ENCODE measurements around the gene ALPK3.

The ALPK3 gene

DNA sequence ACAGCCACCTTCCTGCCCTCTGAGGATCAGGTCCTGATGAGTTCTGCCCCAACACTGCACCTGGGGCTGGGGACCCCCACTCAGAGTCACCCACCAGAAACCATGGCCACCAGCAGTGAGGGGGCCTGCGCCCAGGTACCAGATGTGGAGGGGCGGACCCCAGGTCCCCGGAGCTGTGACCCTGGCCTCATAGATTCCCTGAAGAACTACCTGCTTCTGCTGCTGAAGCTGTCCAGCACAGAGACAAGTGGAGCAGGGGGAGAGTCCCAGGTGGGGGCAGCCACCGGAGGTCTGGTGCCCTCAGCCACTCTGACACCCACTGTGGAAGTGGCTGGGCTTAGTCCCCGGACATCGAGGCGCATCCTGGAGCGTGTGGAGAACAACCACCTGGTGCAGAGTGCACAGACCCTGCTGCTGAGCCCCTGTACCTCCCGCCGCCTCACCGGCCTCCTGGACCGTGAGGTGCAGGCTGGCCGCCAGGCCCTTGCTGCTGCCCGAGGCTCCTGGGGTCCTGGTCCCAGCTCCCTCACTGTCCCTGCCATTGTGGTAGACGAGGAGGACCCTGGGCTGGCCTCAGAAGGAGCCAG is 40.4 kb downstream of the ALPK3 start:
- H3K9ac ChIP-seq (ENCODE audit: low read length), result no peak overlapping the region
- H3K27me3 ChIP-seq (ENCODE audit: control insufficient read depth, insufficient read depth, low read length), result no peaks in the 10 kb centered on the region
- H3K27ac ChIP-seq (ENCODE audit: low read length), result no peak overlapping the region
- H3K36me3 ChIP-seq (ENCODE audit: control insufficient read depth, low read depth, low read length), result no peaks in the 10 kb centered on the region
- no peaks in the 10 kb centered on the region for H3K4me1 ChIP-seq (ENCODE audit: control insufficient read depth, low read depth, low read length)
- no peak overlapping the region for H3K4me3 ChIP-seq (ENCODE audit: low read length)
- no peaks in the 10 kb centered on the region for H3K9me3 ChIP-seq (ENCODE audit: control insufficient read depth, low read depth, low read length)

DNA sequence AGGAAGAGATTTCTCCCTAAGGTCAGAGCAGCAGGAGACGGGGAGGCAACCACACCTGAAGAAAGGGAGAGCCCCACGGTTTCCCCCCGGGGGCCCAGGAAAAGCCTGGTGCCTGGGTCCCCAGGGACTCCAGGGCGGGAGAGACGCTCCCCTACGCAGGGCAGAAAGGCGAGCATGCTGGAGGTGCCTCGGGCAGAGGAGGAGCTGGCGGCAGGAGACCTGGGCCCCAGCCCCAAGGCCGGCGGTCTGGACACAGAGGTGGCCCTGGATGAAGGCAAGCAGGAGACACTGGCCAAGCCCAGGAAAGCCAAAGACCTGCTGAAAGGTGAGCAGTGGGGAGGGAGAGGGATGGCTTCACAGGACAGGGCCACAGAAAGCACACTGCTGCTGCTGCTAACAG is 41.1 kb downstream of the ALPK3 start:
- no peaks in the 10 kb centered on the region for H3K36me3 ChIP-seq (ENCODE audit: control insufficient read depth, low read depth, low read length)
- H3K27me3 ChIP-seq (ENCODE audit: control insufficient read depth, insufficient read depth, low read length), result no peaks in the 10 kb centered on the region
- no peaks in the 10 kb centered on the region for H3K4me1 ChIP-seq (ENCODE audit: control insufficient read depth, low read depth, low read length)
- no peak overlapping the region for H3K9ac ChIP-seq (ENCODE audit: low read length)
- H3K27ac ChIP-seq (ENCODE audit: low read length), result no peak overlapping the region
- H3K9me3 ChIP-seq (ENCODE audit: control insufficient read depth, low read depth, low read length), result no peaks in the 10 kb centered on the region
- H3K4me3 ChIP-seq (ENCODE audit: low read length), result no peak overlapping the region

DNA sequence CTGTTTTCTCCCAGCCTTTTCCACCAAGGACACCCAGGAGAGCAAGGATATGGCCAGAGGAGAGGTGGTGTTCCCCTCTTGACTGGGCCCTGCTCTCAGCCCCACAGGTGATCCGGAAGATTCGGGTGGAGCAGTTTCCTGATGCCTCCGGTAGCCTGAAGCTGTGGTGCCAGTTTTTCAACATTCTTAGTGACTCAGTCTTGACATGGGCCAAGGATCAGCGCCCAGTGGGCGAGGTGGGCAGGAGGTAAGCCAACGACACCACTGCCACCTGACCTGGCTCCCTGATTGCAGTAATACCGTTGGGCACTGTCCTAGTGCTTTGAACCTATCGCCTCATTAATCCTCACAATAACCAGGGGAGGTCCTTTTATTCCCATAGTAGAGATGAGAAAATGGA is 42.0 kb downstream of the ALPK3 start:
- Histone ChIP-seq H3K9ac (ENCODE audit: low read length) (no peak overlapping the region), H3K4me3 (ENCODE audit: low read length) (no peak overlapping the region), H3K36me3 (ENCODE audit: control insufficient read depth, low read depth, low read length) (no peaks in the 10 kb centered on the region), H3K27me3 (ENCODE audit: control insufficient read depth, insufficient read depth, low read length) (no peaks in the 10 kb centered on the region), H3K9me3 (ENCODE audit: control insufficient read depth, low read depth, low read length) (no peaks in the 10 kb centered on the region), H3K4me1 (ENCODE audit: control insufficient read depth, low read depth, low read length) (no peaks in the 10 kb centered on the region), H3K27ac (ENCODE audit: low read length) (no peak overlapping the region)

DNA sequence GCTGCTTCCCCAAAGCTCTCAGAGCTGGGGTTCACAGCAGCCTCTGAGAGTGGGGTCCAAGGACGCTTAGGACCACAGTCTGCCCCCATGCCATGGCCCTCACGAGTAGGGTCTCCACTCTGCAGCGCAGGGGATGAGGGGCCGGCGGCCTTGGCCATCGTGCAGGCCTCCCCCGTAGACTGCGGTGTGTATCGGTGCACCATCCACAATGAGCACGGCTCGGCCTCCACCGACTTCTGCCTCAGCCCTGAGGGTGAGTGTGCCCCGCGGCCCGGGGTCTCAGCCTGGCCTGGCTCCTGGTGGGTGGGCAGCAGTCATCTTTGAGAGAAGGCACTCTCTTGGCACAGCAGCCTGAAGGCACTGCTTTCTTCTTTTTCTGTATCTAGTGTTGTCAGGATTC is 42.5 kb downstream of the ALPK3 start:
- Histone ChIP-seq H3K9ac (ENCODE audit: low read length) (no peak overlapping the region), H3K27ac (ENCODE audit: low read length) (no peak overlapping the region)

DNA sequence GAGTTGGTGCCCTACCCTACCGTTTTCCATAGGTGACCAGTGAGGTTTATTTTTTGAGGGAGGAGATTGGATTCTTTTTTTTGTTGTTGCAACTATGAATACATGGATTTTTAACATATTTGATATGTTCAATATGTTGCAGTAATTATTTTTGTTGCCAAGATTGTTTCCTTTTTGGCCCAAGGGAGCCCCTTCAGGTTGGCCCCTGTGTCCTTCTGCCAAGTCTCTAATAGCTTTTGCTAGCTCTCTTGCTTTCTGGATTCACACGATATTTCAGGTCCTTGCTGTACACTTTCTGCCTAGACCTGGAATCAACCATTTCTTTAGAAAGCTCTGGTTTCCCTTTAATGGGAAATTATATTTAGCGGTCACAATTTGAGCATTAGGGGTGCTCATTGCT is 44.6 kb downstream of the ALPK3 start:
- no peak overlapping the region for H3K4me3 ChIP-seq (ENCODE audit: low read length)
- H3K9ac ChIP-seq (ENCODE audit: low read length), result no peak overlapping the region
- no peaks in the 10 kb centered on the region for H3K36me3 ChIP-seq (ENCODE audit: control insufficient read depth, low read depth, low read length)
- no peaks in the 10 kb centered on the region for H3K4me1 ChIP-seq (ENCODE audit: control insufficient read depth, low read depth, low read length)
- H3K27me3 ChIP-seq (ENCODE audit: control insufficient read depth, insufficient read depth, low read length), result no peaks in the 10 kb centered on the region
- no peak overlapping the region for H3K27ac ChIP-seq (ENCODE audit: low read length)
- no peaks in the 10 kb centered on the region for H3K9me3 ChIP-seq (ENCODE audit: control insufficient read depth, low read depth, low read length)

More for the DNA sequence above, 42.5 kb downstream of the ALPK3 start:
- Histone ChIP-seq H3K9me3 (ENCODE audit: control insufficient read depth, low read depth, low read length) (no peaks in the 10 kb centered on the region), H3K27me3 (ENCODE audit: control insufficient read depth, insufficient read depth, low read length) (no peaks in the 10 kb centered on the region), H3K4me1 (ENCODE audit: control insufficient read depth, low read depth, low read length) (no peaks in the 10 kb centered on the region), H3K4me3 (ENCODE audit: low read length) (no peak overlapping the region), H3K36me3 (ENCODE audit: control insufficient read depth, low read depth, low read length) (no peaks in the 10 kb centered on the region)

DNA sequence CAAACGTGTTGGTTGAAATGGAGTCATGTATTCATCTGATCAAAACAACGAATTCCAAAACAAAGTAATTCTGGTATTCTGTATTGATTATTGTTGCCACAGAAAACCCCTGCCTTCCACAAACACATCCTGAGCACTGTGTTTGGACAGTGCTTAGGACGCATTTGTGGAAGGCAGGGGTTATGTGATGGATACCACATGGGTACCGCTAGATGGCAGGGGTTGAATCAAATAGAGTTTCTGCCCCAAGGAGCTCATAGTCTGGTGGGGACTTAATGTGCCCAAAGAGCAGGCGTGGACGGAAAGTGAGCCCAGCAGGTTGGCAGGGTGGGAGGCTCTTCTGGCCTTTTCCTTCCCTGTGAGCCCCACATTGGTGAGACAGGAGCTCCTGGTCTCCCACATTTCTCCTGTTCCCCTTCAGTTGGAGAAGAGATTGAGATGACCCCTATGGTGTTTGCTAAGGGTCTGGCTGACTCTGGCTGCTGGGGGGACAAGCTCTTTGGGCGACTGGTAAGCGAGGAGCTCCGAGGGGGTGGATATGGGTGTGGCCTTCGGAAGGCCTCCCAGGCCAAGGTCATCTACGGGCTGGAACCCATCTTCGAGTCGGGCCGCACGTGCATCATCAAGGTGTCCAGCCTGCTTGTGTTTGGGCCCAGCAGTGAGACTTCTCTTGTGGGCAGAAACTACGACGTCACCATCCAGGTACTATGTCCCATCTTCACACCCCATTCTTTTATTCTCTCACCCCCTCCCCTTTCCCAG is 45.2 kb downstream of the ALPK3 start:
- H3K27me3 ChIP-seq (ENCODE audit: control insufficient read depth, insufficient read depth, low read length), result no peaks in the 10 kb centered on the region
- no peak overlapping the region for H3K4me3 ChIP-seq (ENCODE audit: low read length)
- no peaks in the 10 kb centered on the region for H3K9me3 ChIP-seq (ENCODE audit: control insufficient read depth, low read depth, low read length)
- H3K36me3 ChIP-seq (ENCODE audit: control insufficient read depth, low read depth, low read length), result no peaks in the 10 kb centered on the region
- no peaks in the 10 kb centered on the region for H3K4me1 ChIP-seq (ENCODE audit: control insufficient read depth, low read depth, low read length)
- H3K9ac ChIP-seq (ENCODE audit: low read length), result no peak overlapping the region
- H3K27ac ChIP-seq (ENCODE audit: low read length), result no peak overlapping the region

DNA sequence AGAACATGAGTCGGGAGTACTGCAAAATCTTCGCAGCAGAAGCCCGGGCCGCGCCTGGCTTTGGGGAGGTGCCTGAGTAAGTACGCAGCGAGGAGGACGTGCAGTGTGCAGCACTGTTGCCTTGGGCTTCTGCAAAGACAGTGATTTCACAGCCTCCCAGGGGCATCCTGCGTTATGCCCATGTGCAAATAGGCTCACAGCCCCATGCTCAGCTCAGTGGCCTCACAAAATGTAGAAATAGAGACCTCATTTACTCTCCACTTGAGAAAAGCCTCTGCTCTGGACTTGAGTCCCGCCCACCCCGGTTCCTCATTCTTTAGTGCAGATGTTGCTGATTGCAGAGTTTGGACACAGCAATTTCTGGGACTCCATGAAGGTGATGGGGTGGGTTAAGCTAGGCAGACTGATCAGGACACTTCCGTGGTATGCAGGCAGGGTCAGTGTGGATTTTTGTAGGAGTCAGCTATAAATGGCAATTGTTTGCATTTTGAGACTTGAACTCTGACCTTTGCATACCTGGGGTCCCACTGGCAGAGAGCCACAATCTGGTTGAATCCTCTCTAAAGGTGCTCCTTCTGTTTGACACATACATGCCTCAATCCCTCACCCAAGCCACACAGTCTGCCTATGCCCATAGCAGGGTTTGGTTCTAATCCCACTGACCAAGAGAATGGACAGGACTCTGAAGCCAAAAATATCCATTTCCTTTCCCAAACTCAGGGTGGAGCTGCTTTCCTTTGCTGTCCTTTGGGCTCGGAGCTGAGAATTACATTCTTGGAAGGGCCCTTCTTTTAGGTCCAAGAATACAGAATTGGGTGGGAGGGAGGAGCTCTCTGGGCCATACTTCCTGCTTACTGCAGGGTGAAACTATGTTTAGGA is 46.6 kb downstream of the ALPK3 start:
- Histone ChIP-seq H3K9me3 (ENCODE audit: control insufficient read depth, low read depth, low read length) (no peaks in the 10 kb centered on the region), H3K4me3 (ENCODE audit: low read length) (no peak overlapping the region), H3K4me1 (ENCODE audit: control insufficient read depth, low read depth, low read length) (no peaks in the 10 kb centered on the region), H3K27ac (ENCODE audit: low read length) (no peak overlapping the region), H3K9ac (ENCODE audit: low read length) (no peak overlapping the region), H3K36me3 (ENCODE audit: control insufficient read depth, low read depth, low read length) (no peaks in the 10 kb centered on the region), H3K27me3 (ENCODE audit: control insufficient read depth, insufficient read depth, low read length) (no peaks in the 10 kb centered on the region)

DNA sequence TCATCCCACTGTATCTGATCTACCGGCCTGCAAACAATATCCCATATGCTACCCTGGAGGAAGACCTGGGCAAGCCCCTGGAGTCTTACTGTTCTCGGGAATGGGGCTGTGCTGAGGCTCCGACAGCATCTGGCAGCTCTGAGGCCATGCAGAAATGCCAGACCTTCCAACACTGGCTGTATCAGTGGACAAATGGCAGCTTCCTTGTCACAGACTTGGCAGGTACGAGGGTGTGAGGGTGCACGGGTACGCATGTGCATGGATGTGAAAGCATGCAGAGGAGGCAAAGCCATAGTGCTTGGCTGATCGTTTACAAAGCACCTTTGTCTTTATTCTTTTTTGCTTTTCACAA is 47.3 kb downstream of the ALPK3 start:
- no peaks in the 10 kb centered on the region for H3K36me3 ChIP-seq (ENCODE audit: control insufficient read depth, low read depth, low read length)
- H3K4me3 ChIP-seq (ENCODE audit: low read length), result no peak overlapping the region
- no peaks in the 10 kb centered on the region for H3K4me1 ChIP-seq (ENCODE audit: control insufficient read depth, low read depth, low read length)
- H3K9me3 ChIP-seq (ENCODE audit: control insufficient read depth, low read depth, low read length), result no peaks in the 10 kb centered on the region
- H3K27me3 ChIP-seq (ENCODE audit: control insufficient read depth, insufficient read depth, low read length), result no peaks in the 10 kb centered on the region
- no peak overlapping the region for H3K9ac ChIP-seq (ENCODE audit: low read length)
- H3K27ac ChIP-seq (ENCODE audit: low read length), result no peak overlapping the region

DNA sequence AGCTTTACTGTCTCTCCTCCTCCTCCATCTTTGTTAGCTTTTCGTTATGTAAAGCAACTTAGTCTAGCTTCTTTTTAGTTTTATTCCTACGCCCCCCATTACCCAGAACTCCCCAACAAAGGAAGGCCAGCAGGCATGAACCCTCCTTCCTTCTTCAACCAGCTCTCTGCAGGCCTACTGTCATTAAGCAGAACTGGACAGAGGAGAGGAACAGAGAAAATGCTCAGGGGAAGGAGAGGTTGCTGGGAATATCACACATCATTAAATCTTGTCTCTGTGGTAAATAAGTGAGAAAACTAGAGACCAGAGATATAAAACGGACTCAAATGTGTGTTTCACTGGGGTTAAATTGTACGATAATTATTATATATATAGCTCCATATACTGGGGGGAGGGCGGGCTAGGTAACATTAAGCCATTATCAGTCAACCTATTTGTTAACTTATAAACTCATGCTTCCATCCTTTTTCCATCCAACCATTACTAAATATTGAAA is 48.0 kb downstream of the ALPK3 start:
- Histone ChIP-seq H3K9ac (ENCODE audit: low read length) (no peak overlapping the region), H3K27ac (ENCODE audit: low read length) (no peak overlapping the region), H3K4me1 (ENCODE audit: control insufficient read depth, low read depth, low read length) (no peaks in the 10 kb centered on the region), H3K36me3 (ENCODE audit: control insufficient read depth, low read depth, low read length) (no peaks in the 10 kb centered on the region), H3K4me3 (ENCODE audit: low read length) (no peak overlapping the region), H3K27me3 (ENCODE audit: control insufficient read depth, insufficient read depth, low read length) (no peaks in the 10 kb centered on the region), H3K9me3 (ENCODE audit: control insufficient read depth, low read depth, low read length) (no peaks in the 10 kb centered on the region)

DNA sequence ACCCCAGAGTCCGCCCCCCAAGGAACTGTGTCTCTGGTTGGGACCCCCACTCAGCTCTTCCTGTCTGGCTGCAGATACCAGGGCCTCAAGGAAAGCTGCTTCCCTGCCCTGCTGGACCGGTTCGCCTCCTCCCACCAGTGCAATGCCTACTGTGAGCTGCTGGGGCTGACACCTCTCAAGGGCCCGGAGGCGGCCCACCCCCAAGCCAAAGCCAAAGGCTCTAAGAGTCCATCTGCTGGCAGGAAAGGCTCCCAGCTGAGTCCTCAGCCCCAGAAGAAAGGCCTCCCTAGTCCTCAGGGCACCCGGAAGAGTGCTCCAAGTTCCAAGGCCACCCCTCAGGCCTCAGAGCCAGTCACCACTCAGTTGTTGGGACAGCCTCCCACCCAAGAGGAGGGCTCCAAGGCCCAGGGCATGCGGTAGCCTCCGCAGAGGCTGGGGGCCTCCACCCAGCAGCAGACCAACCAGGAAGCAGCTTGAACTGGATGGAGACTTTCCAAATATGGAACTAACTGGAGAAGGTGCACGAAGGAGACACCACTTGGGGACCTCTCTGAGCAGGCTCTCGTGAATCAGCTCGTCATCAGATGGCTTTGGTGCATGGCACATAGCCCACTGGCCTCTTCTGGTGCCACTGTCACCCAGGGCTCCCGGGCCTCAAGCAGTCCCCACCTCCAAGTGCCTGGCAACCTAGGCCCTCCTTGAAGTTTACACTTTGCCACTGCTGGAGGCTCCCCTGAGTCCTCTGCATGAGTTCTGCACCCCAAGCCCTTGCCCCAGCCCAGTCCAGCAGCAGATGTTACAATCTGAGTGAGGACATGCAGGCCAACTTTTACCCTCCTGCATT is 51.1 kb downstream of the ALPK3 start:
- Histone ChIP-seq H3K36me3 (ENCODE audit: control insufficient read depth, low read depth, low read length) (no peaks in the 10 kb centered on the region), H3K27me3 (ENCODE audit: control insufficient read depth, insufficient read depth, low read length) (no peaks in the 10 kb centered on the region), H3K9me3 (ENCODE audit: control insufficient read depth, low read depth, low read length) (no peaks in the 10 kb centered on the region), H3K27ac (ENCODE audit: low read length) (no peak overlapping the region), H3K4me1 (ENCODE audit: control insufficient read depth, low read depth, low read length) (no peaks in the 10 kb centered on the region), H3K9ac (ENCODE audit: low read length) (no peak overlapping the region), H3K4me3 (ENCODE audit: low read length) (no peak overlapping the region)

DNA sequence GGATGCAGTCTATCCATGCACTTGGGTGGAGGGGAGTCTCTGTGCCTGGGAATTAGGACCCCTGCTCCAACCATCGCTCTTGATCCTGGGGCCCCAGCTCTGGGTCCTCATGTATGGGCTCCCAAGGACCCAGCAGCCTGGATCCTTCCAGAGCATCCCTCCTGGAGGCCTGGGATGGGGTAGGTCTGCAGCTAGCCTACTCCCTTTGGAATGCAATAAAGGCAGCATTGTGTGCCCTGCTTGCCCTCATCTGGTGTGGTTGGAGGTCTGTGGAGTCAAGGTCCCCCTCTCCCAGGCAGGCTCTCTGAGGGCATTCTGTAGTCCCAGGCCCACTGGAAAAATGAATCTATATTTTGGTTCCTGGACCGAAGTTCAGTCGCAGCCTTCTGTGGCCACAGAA is 52.4 kb downstream of the ALPK3 start:
- no peaks in the 10 kb centered on the region for H3K27me3 ChIP-seq (ENCODE audit: control insufficient read depth, insufficient read depth, low read length)
- no peak overlapping the region for H3K4me3 ChIP-seq (ENCODE audit: low read length)
- H3K9me3 ChIP-seq (ENCODE audit: control insufficient read depth, low read depth, low read length), result no peaks in the 10 kb centered on the region
- no peaks in the 10 kb centered on the region for H3K36me3 ChIP-seq (ENCODE audit: control insufficient read depth, low read depth, low read length)
- H3K9ac ChIP-seq (ENCODE audit: low read length), result no peak overlapping the region
- H3K27ac ChIP-seq (ENCODE audit: low read length), result no peak overlapping the region
- no peaks in the 10 kb centered on the region for H3K4me1 ChIP-seq (ENCODE audit: control insufficient read depth, low read depth, low read length)

Measured in iPS-18a (cell line).